Astrocyte of the hippocampus (primary cell): ENCODE results near the gene CMTM4.
"Not testable (repeated sequence)": the region's sequence is repeated elsewhere in the genome, so short reads cannot be mapped to it uniquely, and the experiment has no call there.

Source experiments
- DNase-seq: peaks from one replicate; pipeline ENCODE4 v3.0.0; 2011; ENCODE audit warnings: low read depth, low spot score

The CMTM4 gene

DNA sequence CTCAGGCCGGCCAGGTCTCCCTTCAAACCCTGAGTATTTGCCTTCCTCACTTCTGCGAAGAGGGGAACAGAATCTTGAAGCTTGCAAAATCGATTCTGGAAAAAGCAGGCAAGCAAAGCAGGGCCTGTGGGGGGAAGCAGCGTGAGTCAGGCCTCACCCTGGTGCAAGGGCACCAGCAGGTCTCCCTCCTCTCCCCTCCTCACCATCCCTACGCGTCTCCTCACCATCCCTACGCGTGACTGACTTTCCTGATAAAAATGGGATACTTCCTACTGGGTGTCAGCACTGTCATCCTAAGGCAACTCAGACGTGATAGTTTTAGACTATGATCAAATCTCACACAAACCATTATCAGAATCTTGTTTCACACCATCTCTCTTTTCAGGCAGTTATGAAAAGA is 80.0 kb downstream of the CMTM4 start:
- DNase-seq: peak; percentile 37

- DNase-seq: no peak
Observed at GRCh38 chr16:66616169-66616568, 80.4 kb downstream of the CMTM4 start.

- no peak for DNase-seq
Observed at GRCh38 chr16:66614161-66614802, 82.3 kb downstream of the CMTM4 start.

DNA sequence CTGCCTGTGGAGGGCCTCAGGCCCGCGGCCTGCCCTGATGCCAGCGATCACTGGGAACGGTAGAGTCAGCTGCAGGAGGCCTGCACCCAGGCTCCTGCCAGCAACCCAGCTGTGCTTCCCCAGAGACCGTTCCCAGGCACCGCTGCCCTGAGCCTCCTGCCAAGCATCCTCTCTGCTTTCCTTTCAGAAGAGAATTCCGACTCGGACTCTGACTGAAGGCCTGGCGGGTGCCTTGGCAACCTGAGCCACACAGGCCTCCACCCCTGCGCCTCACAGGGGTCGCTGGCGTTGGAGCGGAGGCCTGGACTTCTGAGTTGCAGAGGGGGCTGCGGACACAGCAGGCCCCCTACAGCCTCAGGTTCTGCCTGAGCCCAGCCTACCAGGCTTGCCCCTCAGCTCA is 84.1 kb downstream of the CMTM4 start:
- DNase-seq: no peak

- not testable (repeated sequence) for DNase-seq
Observed at GRCh38 chr16:66611911-66612310, 84.6 kb downstream of the CMTM4 start.

GRCh38 chr16:66610111-66610820 is 86.3 kb downstream of the CMTM4 start:
- no peak for DNase-seq

DNA sequence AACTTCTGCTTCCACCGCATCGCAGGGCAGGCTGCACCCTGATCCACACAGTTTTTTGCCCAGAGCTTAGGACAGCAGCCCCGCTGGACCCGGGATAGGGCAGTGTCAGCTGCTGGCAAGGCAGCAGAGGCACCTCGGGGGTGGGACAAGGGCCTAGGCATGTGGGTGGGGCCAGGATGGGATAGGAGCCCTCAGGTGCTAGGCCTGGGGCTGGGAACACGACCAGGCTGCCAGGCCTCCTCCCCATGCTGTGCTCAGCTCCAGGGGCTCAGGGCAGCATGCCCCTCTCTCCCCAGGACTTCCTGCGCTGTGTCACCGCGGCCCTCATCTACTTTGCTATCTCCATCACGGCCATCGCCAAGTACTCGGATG is 87.4 kb downstream of the CMTM4 start:
- no peak for DNase-seq

- DNase-seq: peak; percentile 98
Observed at GRCh38 chr16:66608241-66609138, 88.1 kb downstream of the CMTM4 start.

DNA sequence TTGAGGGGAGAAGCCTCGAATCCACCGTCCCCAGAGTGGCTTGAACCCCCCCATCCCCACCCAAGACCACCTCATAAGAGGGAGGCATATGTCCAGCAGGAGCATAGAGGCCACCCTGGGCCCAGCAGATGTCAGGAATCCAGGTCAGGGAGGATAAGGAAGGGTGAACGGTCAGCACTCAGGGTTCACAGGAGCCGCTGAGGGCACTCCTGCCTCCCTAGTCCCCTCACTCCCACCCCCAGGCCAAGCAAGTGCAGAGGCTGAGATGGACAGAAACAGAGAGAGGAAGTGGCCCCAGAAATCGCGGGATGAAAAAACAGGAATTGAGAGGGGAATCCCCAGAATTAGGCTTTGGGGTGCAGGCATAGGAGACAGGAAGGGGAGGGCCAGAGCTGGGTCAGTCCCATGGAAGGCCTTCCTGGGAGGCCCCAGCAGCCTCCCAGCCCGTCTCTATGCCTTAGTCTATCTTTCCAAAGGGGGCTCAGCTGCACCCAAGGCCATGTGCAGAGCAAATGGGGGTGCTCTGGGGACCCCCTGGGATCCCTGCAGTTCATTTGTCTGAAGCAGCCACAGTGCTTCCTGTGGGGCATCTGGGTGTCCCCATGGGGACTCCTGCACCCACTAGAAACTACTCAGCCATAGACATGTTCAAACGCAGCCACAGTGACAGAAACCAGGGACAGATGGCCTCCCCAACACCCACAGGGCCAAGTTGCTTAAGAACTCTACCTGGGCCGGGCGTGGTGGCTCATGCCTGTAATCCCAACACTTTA is 90.4 kb downstream of the CMTM4 start:
- no peak for DNase-seq

DNA sequence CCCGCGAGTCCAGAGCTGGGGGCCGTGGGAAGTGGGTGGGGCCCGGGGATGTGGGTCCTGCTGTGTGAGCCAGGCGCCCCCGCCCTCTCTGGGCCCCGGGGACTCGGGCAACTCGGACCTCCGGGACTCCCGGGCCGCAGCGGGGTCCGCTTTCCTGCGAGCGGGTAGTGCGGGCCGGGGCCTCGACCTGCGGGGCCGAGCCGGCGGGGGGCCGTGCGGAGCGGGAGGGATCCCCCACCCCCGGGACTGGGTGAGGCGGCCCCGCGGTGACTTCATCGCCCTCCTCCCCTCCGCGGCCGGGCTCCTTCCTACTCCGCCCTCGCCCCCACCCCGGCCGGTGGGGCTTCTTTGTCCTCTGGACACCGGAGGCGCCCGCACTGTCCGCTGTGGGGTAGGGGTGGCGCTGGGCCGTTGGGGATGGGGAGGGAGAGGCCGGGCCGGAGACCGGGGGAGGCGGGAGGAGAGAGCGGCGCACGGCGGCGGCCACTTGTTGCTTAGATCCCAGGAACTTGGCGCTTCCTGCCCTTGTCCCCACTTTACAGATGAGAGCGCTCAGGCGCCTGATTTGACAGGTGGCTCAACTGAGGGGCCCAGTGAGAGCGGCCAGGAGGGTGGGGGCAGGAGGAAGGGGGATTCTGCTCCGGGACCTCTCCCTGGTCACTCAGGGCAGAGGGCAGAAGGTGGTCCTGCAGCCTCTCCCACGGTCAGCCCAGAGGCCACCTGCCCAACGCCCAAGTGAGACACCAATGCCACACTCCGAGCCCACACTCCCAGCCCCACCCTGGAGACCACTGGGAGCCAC is 91.2 kb downstream of the CMTM4 start:
- DNase-seq: peak; percentile 81

GRCh38 chr16:66604376-66605176 is 92.0 kb downstream of the CMTM4 start, which contains the start of gene CMTM3:
Gene CMTM3, plus strand, starts transcription at chr16:66604704. Its CDS starts 102 bp downstream, at chr16:66604806.
- DNase-seq: peak; percentile 92

DNA sequence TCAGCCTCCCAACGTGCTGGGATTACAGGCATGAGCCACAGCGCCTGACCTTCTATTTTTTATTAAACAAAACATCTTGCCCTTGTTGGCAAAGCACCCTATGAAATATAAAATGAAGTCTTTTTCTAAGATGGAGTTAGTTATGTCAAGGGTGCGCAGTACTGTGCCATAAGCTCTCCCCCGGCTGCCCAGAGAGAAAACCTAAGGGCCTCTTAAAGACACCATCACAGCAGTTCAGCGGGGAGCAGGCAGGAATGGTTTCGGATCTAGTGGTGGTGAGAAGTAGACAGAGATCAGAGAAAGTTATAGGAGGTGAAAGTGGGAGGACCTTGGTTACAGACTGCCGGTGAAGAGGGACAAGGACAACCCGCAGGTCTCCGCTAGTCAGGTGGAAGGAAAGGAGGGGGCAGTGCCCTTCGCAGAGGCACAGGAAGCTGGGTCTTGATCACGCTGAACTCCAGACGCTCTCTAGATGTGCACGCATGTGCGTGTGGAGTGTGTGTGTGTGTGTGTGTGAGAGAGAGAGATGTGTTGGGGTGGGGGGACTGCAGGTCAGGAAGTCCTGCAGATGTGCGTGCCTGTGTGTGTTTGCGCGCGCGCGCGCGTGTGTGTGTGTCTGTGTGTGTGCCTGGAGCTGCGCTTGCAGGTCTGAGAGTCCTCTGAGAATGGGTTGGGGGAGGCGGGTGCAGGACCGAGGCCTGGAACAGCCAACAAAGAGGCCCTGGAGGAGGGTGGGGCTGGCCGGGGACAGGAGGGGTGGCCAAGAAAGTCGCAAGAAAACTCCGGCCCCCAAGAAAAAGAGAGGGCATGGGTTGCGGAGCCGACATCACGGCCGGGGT is 92.8 kb downstream of the CMTM4 start:
- DNase-seq: peak; percentile 89

DNA sequence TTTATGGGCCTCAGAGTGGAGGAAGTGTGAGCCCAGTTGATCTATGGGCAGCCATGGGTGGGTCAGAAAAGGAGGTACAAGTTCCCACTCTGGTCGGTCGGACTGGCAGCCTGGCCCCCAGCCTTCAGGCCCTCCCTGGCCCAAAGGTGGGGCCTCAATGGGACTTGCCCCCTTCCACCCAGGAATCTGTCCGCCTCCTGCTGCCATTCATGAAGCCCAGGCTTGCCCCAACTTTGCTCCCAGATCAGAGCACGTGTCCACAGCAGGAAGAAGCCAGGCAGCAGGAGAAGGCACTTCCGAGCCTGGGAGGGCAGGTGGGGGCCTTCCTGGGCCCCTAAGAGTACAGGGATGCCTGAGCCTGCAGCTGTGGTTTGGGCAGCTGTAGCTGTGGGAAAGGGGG is 95.1 kb downstream of the CMTM4 start:
- DNase-seq: no peak

GRCh38 chr16:66600477-66600876 is 96.1 kb downstream of the CMTM4 start:
- DNase-seq: no peak

DNA sequence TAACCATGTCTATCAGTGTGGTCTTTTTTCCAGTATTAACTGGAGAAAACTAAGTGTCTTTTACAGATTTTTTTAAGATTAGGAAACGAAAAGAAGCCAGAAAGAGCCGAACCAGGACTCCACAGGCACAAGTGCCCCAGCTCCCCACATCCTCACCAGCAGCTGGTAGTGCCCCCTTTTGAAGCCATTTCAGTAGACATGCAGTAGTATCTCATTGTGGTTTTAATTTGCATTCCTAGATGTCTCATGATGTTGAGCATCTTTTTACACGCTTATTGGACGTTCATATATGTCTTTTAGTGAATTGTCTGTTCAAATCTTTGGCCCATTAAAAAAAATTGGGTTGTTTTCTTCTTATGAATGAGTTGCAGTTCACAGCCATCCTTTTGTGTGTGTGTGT is 96.8 kb downstream of the CMTM4 start:
- DNase-seq: no peak

DNA sequence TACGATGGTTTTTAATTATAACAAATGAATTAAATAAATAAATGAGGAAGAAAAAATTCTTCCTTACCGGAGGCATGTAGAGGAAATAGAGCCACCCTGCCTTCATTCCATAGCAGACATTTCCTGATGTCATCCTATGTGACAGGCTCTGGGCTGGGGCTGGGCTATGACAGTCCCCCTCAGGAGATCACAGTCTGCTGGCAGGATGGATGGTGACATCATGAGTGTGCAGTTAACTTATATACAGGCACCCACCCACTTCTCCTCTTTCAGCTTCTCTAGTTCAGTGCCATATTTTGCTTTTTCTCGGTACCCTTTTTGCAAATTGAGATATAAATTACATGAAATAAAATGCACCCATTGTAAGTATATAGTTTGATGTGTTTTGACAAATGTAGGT is 98.4 kb downstream of the CMTM4 start:
- no peak for DNase-seq

DNA sequence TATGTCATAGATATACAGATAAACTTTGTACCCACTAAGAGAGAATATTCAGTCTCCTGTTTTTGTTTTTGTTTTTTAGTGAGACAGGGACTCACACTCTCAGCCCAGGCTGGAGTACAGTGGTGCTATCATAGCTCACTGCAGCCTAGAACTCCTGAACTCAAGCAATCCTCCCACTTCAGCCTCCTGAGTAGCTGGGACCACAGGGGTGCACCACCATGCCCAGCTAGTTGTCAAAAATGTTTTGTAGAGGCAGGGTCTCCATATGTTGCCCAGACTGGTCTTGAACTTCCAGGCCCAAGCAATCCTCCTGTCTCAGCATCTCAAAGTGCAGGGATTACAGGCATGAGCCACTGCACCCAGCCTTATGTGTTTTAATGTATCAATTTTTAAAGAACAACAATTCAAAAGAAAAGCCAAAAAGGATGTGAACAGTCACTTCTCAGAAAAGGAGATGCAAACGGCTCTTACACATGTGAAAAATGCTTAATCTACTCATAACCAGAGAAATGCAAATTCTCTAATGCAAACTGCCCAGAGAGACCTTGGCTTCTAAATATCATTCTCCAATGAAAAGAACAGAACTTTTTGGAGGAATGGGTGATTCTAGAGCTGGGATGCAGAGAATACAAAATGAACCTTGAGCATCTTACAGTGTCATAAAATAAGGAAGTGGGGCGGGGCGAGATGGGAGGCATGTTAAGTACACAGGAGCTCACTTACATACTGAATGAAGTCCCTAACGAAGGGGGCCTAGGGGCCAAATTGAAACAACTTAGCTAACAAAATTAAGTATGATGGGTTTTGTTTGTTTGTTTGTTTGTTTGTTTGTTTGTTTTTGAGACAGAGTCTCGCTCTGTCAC is 99.3 kb downstream of the CMTM4 start:
- no peak for DNase-seq

GRCh38 chr16:66596559-66596958 is 100.0 kb downstream of the CMTM4 start:
- DNase-seq: not testable (repeated sequence)
